ENCODE measurements around the gene KIAA1191. TPM values are rescaled to one million over a fixed set of nuclear protein-coding genes. Genes with fewer than 3 reads are reported as not detected.

KIAA1191 gene
- total RNA-seq, 1 donor from 2014 or later = 109 TPM

- Mint-ChIP-seq H3K27ac (peak overlapping the region; percentile 33), H3K36me3 (ENCODE audit: insufficient read depth) (peaks cover 15% of the 10 kb centered on the region)
- TF ChIP-seq CTCF (IDR thresholded peaks at IDR 0.05; ENCODE audit: unreplicated experiment) = no peak
These were observed 1.9 kb downstream of the KIAA1191 start for GRCh38 chr5:176359658-176360057.

GRCh38 chr5:176356179-176356566, 5.4 kb downstream of the KIAA1191 start:
- no peaks in the 10 kb centered on the region for H3K27me3 Mint-ChIP-seq
- H3K27ac Mint-ChIP-seq = no peak overlapping the region

More at GRCh38 chr5:176359658-176360057, 1.9 kb downstream of the KIAA1191 start:
- no peaks in the 10 kb centered on the region for H3K9me3 Mint-ChIP-seq (ENCODE audit: low read depth)
- DNase-seq (ENCODE audit: low spot score, unreplicated experiment) = no peak
- H3K27me3 Mint-ChIP-seq = peaks cover 24% of the 10 kb centered on the region
- peaks cover 5% of the 10 kb centered on the region for H3K4me1 Mint-ChIP-seq (ENCODE audit: low read depth)
- peak overlapping the region; percentile 65 for H3K4me3 Mint-ChIP-seq (ENCODE audit: low read depth)

GRCh38 chr5:176355400-176356178, 6.0 kb downstream of the KIAA1191 start:
- peak; percentile 21 for TF ChIP-seq CTCF (IDR thresholded peaks at IDR 0.05; ENCODE audit: unreplicated experiment)
- H3K27ac Mint-ChIP-seq = no peak overlapping the region
- H3K9me3 Mint-ChIP-seq (ENCODE audit: low read depth) = no peaks in the 10 kb centered on the region
- H3K4me3 Mint-ChIP-seq (ENCODE audit: low read depth) = no peak overlapping the region
- no peaks in the 10 kb centered on the region for H3K27me3 Mint-ChIP-seq
- no peak for DNase-seq (ENCODE audit: low spot score, unreplicated experiment)
- peaks cover 24% of the 10 kb centered on the region for H3K36me3 Mint-ChIP-seq (ENCODE audit: insufficient read depth)
- H3K4me1 Mint-ChIP-seq (ENCODE audit: low read depth) = peaks cover 5% of the 10 kb centered on the region

More at GRCh38 chr5:176356179-176356566, 5.4 kb downstream of the KIAA1191 start:
- Mint-ChIP-seq H3K4me1 (ENCODE audit: low read depth) (peaks cover 5% of the 10 kb centered on the region), H3K36me3 (ENCODE audit: insufficient read depth) (peaks cover 24% of the 10 kb centered on the region), H3K9me3 (ENCODE audit: low read depth) (no peaks in the 10 kb centered on the region), H3K4me3 (ENCODE audit: low read depth) (no peak overlapping the region)
- no peak for DNase-seq (ENCODE audit: low spot score, unreplicated experiment)
- TF ChIP-seq CTCF (IDR thresholded peaks at IDR 0.05; ENCODE audit: unreplicated experiment) = no peak

- H3K36me3 Mint-ChIP-seq (ENCODE audit: insufficient read depth) = peaks cover 32% of the 10 kb centered on the region
- TF ChIP-seq CTCF (IDR thresholded peaks at IDR 0.05; ENCODE audit: unreplicated experiment) = no peak
- DNase-seq (ENCODE audit: low spot score, unreplicated experiment) = no peak
- H3K27me3 Mint-ChIP-seq = no peaks in the 10 kb centered on the region
- no peak overlapping the region for H3K27ac Mint-ChIP-seq
- H3K9me3 Mint-ChIP-seq (ENCODE audit: low read depth) = no peaks in the 10 kb centered on the region
- H3K4me3 Mint-ChIP-seq (ENCODE audit: low read depth) = no peak overlapping the region
- H3K4me1 Mint-ChIP-seq (ENCODE audit: low read depth) = no peaks in the 10 kb centered on the region
These were observed 8.0 kb downstream of the KIAA1191 start for GRCh38 chr5:176353533-176353932.

- peaks cover 31% of the 10 kb centered on the region for H3K36me3 Mint-ChIP-seq (ENCODE audit: insufficient read depth)
- no peak for DNase-seq (ENCODE audit: low spot score, unreplicated experiment)
- H3K4me1 Mint-ChIP-seq (ENCODE audit: low read depth) = no peaks in the 10 kb centered on the region
- no peak overlapping the region for H3K4me3 Mint-ChIP-seq (ENCODE audit: low read depth)
- no peaks in the 10 kb centered on the region for H3K27me3 Mint-ChIP-seq
- no peaks in the 10 kb centered on the region for H3K9me3 Mint-ChIP-seq (ENCODE audit: low read depth)
- TF ChIP-seq CTCF (IDR thresholded peaks at IDR 0.05; ENCODE audit: unreplicated experiment) = no peak
- peak overlapping the region; percentile 43 for H3K27ac Mint-ChIP-seq
These were observed 9.3 kb downstream of the KIAA1191 start for GRCh38 chr5:176352116-176352878.

Data from progenitor cell of endocrine pancreas (in vitro differentiated cells).